DOHH2 (cell line): ENCODE results near the gene GPC5.
"Not testable (repeated sequence)": the region's sequence is repeated elsewhere in the genome, so short reads cannot be mapped to it uniquely, and the experiment has no call there.

Source experiments
- H3F3A ChIP-seq: fragments of 200-600 bp; sonication (generic), shearing (Covaris generic); 2 replicates; pipeline ENCODE4 v1.6.0; 2016; ENCODE audit warnings: antibody characterized with exemption, mild to moderate bottlenecking; ENCODE audit not compliant: control insufficient read depth, insufficient read depth
- H3K27ac ChIP-seq: fragments of 200-600 bp; sonication (generic); 2 replicates; pipeline ENCODE4 v1.5.1; 2014; ENCODE audit warnings: low read depth, mild to moderate bottlenecking, low read length, moderate library complexity
- H3K27me3 ChIP-seq: fragments of 200-600 bp; sonication (generic); 2 replicates; pipeline ENCODE4 v1.6.1; 2014; ENCODE audit warnings: mild to moderate bottlenecking, low read length, mixed read lengths; ENCODE audit not compliant: control insufficient read depth
- H3K36me3 ChIP-seq: fragments of 200-600 bp; sonication (generic); 2 replicates; pipeline ENCODE4 v1.6.1; 2014; ENCODE audit warnings: mild to moderate bottlenecking, low read length, moderate library complexity, mixed read lengths; ENCODE audit not compliant: control insufficient read depth
- H3K4me1 ChIP-seq: fragments of 200-600 bp; sonication (generic); 2 replicates; pipeline ENCODE4 v1.6.1; 2014; ENCODE audit warnings: mild to moderate bottlenecking, low read length, mixed read lengths; ENCODE audit not compliant: control insufficient read depth
- H3K4me2 ChIP-seq: fragments of 200-600 bp; sonication (generic); 2 replicates; pipeline ENCODE4 v1.6.0; 2014; ENCODE audit warnings: mild to moderate bottlenecking, low read length, moderate library complexity
- H3K4me3 ChIP-seq: fragments of 200-600 bp; sonication (generic); 2 replicates; pipeline ENCODE4 v1.5.1; 2014; ENCODE audit warnings: mild to moderate bottlenecking, low read length, mixed read lengths
- H3K79me2 ChIP-seq: fragments of 200-600 bp; sonication (generic); 2 replicates; pipeline ENCODE4 v1.6.1; 2014; ENCODE audit warnings: mild to moderate bottlenecking, low read length, mixed read lengths; ENCODE audit not compliant: control insufficient read depth
- H3K9me2 ChIP-seq: fragments of 200-600 bp; sonication (generic); replicated peaks from 2 replicates; pipeline ENCODE4 v1.6.1; 2014; ENCODE audit warnings: mild to moderate bottlenecking, low read length, mixed read lengths; ENCODE audit not compliant: control insufficient read depth
- H3K9me3 ChIP-seq: fragments of 200-600 bp; sonication (generic); 2 replicates; pipeline ENCODE4 v1.6.1; 2014; ENCODE audit warnings: antibody characterized with exemption, low read length, mixed read lengths; ENCODE audit not compliant: control insufficient read depth, insufficient read depth
- H4K20me1 ChIP-seq: fragments of 200-600 bp; sonication (generic); 2 replicates; pipeline ENCODE4 v1.6.0; 2014; ENCODE audit warnings: low read depth, mild to moderate bottlenecking, antibody characterized with exemption, low read length, moderate library complexity; ENCODE audit not compliant: control insufficient read depth, insufficient read depth
- EZH2phosphoT487 ChIP-seq: fragments of 200-600 bp; sonication (generic); IDR thresholded peaks from 2 replicates; pipeline ENCODE4 v1.6.1; 2017; ENCODE audit warnings: borderline replicate concordance, mild to moderate bottlenecking, antibody characterized with exemption, low read length, moderate library complexity, mixed read lengths
- TF ChIP-seq, protein P1 (sequence below): fragments of 200-600 bp; sonication (generic); IDR thresholded peaks from one replicate; pipeline ENCODE4 v1.5.1; 2014; ENCODE audit warnings: antibody characterized with exemption, mild to moderate bottlenecking, low read depth, low read length; ENCODE audit not compliant: poor library complexity, severe bottlenecking

Gene GPC5

DNA sequence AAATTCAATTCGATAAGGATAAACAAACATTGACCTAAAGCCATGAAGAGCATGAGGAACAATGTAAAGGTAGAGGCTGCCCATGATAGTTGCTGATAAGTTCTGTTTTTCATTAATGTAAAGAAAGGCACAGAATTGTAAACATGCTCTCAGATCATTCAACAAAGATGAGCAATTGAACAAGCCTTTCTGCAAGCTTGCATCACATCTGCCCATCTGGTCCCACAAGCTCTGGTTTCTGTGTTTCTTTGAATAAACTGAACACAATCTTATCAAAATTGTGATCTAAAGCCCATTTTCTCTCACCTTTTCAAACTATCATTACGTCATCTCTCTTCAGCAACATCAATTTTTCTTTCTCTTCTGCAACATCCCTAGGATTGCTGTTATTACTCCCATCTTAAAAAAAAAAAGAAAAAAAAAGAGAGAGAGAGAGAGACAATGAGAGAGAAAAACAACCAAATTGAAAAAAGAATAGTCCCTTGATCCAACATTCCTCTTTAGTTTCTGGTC, 1340.9 kb downstream of the GPC5 start:
- no peak overlapping the region for H3K27ac ChIP-seq
- H3K9me3 ChIP-seq: no peaks in the 10 kb centered on the region
- H3K4me2 ChIP-seq: no peak overlapping the region
- no peaks in the 10 kb centered on the region for H3K36me3 ChIP-seq
- H3F3A ChIP-seq: no peaks in the 10 kb centered on the region
- no peaks in the 10 kb centered on the region for H3K27me3 ChIP-seq
- no peaks in the 10 kb centered on the region for H3K4me1 ChIP-seq
- no peaks in the 10 kb centered on the region for H3K79me2 ChIP-seq
- TF ChIP-seq, protein P1, sequence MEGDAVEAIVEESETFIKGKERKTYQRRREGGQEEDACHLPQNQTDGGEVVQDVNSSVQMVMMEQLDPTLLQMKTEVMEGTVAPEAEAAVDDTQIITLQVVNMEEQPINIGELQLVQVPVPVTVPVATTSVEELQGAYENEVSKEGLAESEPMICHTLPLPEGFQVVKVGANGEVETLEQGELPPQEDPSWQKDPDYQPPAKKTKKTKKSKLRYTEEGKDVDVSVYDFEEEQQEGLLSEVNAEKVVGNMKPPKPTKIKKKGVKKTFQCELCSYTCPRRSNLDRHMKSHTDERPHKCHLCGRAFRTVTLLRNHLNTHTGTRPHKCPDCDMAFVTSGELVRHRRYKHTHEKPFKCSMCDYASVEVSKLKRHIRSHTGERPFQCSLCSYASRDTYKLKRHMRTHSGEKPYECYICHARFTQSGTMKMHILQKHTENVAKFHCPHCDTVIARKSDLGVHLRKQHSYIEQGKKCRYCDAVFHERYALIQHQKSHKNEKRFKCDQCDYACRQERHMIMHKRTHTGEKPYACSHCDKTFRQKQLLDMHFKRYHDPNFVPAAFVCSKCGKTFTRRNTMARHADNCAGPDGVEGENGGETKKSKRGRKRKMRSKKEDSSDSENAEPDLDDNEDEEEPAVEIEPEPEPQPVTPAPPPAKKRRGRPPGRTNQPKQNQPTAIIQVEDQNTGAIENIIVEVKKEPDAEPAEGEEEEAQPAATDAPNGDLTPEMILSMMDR: no peak
- no peak for TF ChIP-seq EZH2phosphoT487
- no peaks in the 10 kb centered on the region for H4K20me1 ChIP-seq
- no peaks in the 10 kb centered on the region for H3K9me2 ChIP-seq
- H3K4me3 ChIP-seq: no peak overlapping the region

DNA sequence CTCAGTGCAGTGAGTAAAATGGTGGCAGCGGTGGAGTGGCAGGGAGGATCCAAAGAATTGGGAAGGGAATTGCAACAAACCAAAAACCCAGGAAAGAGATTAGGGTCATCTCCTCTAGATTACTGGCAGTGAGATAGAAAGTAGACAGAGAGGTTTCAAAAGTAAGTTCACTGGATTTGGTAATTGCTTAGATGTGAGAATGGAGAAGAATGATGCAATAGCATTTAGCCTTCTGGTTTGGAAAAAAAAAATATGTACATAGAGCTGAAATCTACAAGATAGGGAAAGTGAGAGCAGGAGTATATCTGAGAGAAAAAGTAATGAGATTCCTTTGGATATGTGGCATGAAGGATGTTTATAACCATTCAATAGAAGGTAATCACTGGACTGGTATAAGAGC, 1345.6 kb downstream of the GPC5 start:
- Histone ChIP-seq H3K27ac (no peak overlapping the region), H4K20me1 (no peaks in the 10 kb centered on the region)
- no peak for TF ChIP-seq EZH2phosphoT487
- TF ChIP-seq, protein P1: no peak

DNA sequence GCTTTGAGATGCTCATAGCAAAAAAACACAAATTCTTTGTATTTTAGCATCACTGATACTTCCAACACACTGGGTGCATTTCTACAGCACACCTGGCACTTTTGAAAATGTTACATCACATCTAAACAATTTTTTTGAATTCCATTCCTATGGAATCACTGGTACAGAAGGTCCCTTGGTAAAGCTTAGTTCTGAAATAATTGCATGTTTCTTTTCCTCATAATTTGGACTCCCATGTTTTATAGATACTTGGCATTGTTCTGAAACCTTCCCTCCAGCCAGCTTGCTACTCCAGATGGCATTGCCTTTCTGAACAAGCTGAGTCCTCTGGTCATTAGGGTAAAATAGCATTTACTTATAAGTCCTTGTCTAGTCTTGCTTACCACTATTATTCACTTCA, 1346.8 kb downstream of the GPC5 start:
- no peaks in the 10 kb centered on the region for H4K20me1 ChIP-seq
- H3K36me3 ChIP-seq: no peaks in the 10 kb centered on the region
- H3K4me1 ChIP-seq: no peaks in the 10 kb centered on the region
- no peaks in the 10 kb centered on the region for H3K79me2 ChIP-seq
- no peak overlapping the region for H3K4me2 ChIP-seq
- H3F3A ChIP-seq: no peaks in the 10 kb centered on the region
- no peaks in the 10 kb centered on the region for H3K9me2 ChIP-seq
- H3K27ac ChIP-seq: no peak overlapping the region
- no peaks in the 10 kb centered on the region for H3K27me3 ChIP-seq
- H3K9me3 ChIP-seq: no peaks in the 10 kb centered on the region
- no peak overlapping the region for H3K4me3 ChIP-seq
- TF ChIP-seq EZH2phosphoT487: no peak
- TF ChIP-seq, protein P1: no peak

More for the DNA sequence above, 1345.6 kb downstream of the GPC5 start:
- Histone ChIP-seq H3F3A (no peaks in the 10 kb centered on the region), H3K36me3 (no peaks in the 10 kb centered on the region), H3K4me3 (no peak overlapping the region), H3K4me2 (no peak overlapping the region), H3K4me1 (no peaks in the 10 kb centered on the region), H3K9me3 (no peaks in the 10 kb centered on the region), H3K27me3 (no peaks in the 10 kb centered on the region), H3K9me2 (no peaks in the 10 kb centered on the region), H3K79me2 (no peaks in the 10 kb centered on the region)

DNA sequence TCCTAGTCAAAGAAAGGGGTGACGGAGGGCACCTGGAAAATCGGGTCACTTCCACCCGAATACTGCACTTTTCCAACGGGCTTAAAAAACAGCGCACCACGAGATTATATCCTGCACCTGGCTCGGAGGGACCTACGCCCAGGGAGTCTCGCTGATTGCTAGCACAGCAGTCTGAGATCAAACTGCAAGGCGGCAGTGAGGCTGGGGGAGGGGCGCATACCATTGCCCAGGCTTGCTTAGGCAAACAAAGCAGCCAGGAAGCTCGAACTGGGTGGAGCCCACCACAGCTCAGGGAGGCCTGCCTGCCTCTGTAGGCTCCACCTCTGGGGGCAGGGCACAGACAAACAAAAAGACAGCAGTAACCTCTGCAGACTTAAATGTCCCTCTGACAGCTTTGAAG, 1354.3 kb downstream of the GPC5 start:
- H3K4me3 ChIP-seq, H3K27ac ChIP-seq, H3K4me2 ChIP-seq, H3F3A ChIP-seq, H3K9me3 ChIP-seq, H3K79me2 ChIP-seq, H3K27me3 ChIP-seq, H3K4me1 ChIP-seq, H3K9me2 ChIP-seq, H4K20me1 ChIP-seq, H3K36me3 ChIP-seq: not testable (repeated sequence)
